Stomach (tissue), 9 donors: Measurements from ENCODE around the gene BICDL1. TPM values are rescaled to one million over a fixed set of nuclear protein-coding genes. Genes with fewer than 3 reads are reported as not detected.

Source experiments
- DNase-seq, 2 donors: peaks; one replicate each; pipeline versions ENCODE4 v3.0.0 to v3.0.0-alpha.2; 2013 to 2019
- H3K27ac ChIP-seq, 5 donors: fragments of 200-600 bp in 4 of 5; sonication (generic) in 4 of 5; one replicate each; pipeline ENCODE4 v1.5.1; 2013 to 2019; ENCODE audit warnings: mild to moderate bottlenecking in 1 of 5, moderate library complexity in 1 of 5
- H3K27me3 ChIP-seq, 3 donors: fragments of 200-600 bp; sonication (generic); one replicate each; pipeline ENCODE4 v1.5.1; 2017 to 2019; ENCODE audit warnings: mixed run types in 1 of 3
- H3K36me3 ChIP-seq, 4 donors: fragments of 200-600 bp; sonication (generic); 1 replicate in 3 of 4; 2 replicates in 1 of 4; pipeline ENCODE4 v1.5.1; 2016 to 2019
- H3K4me1 ChIP-seq, 4 donors: fragments of 200-600 bp; sonication (generic); one replicate each; pipeline ENCODE4 v1.5.1; 2016 to 2019
- H3K4me3 ChIP-seq, 4 donors: fragments of 200-600 bp; sonication (generic) in 3 of 4; one replicate each; pipeline ENCODE4 v1.5.1; 2016 to 2019; ENCODE audit warnings: mild to moderate bottlenecking in 1 of 4
- H3K9me3 ChIP-seq, 4 donors: fragments of 200-600 bp; sonication (generic); one replicate each; pipeline ENCODE4 v1.5.1; 2016 to 2019
- EP300 ChIP-seq: sonication (generic); formaldehyde crosslinking; IDR thresholded peaks from one replicate; pipeline ENCODE4 v1.6.1; 2017; ENCODE audit warnings: antibody characterized with exemption
- POLR2A ChIP-seq, 4 donors: fragments of 450-650 bp; IDR thresholded peaks; one replicate each; pipeline ENCODE4 v1.6.1; 2016; ENCODE audit warnings: antibody characterized with exemption in 4 of 4, control low read depth in 2 of 4, mild to moderate bottlenecking in 1 of 4, moderate library complexity in 1 of 4
- POLR2AphosphoS5 ChIP-seq, 3 donors: sonication (generic); formaldehyde crosslinking; IDR thresholded peaks; one replicate each; pipeline ENCODE4 v1.6.1; 2016; ENCODE audit warnings: antibody characterized with exemption in 3 of 3
- WGBS, 5 donors: extraction: QIAGEN DNeasy Blood & Tissue Kit in 3 of 5; methylation state at CpG; one replicate each; pipeline versions ENCODE4 v1.1.5 to v1.1.7; 2013 to 2018; 5-methylcytosine and 5-hydroxymethylcytosine counted together
- intact Hi-C: fragments of 100-400 bp; cut with DNase I; formaldehyde crosslinking; loops from one replicate; pipeline ENCODE4 v1.15.1; 2023; ENCODE audit warnings: low total_unique reads
- polyA plus RNA-seq, 3 donors: library from polyadenylated mRNA; stranded (reverse); fragments of 200-250 nt; gene quantifications; one replicate each; pipeline ENCODE4 v1.2.3, GENCODE V29; 2013
- small RNA-seq, 4 donors: library from RNA; depleted of rRNA; stranded (forward); fragments of <200 nt; gene quantifications; one replicate each; pipeline ENCODE3, GENCODE V24; 2016
- total RNA-seq, 5 donors: library from RNA; depleted of rRNA; stranded (reverse); fragments of >200 nt; gene quantifications; one replicate each; pipeline versions ENCODE4 v1.1.0 to v1.2.3, GENCODE V29; 2014 to 2016
- TF ChIP-seq, protein P1 (sequence below), 7 experiments: fragments of 450-650 bp in 4 of 7; fragments of 200-600 bp in 3 of 7; sonication (generic) in 3 of 7; IDR thresholded peaks; one replicate each; pipeline ENCODE4 v1.5.1; 2016 to 2019; ENCODE audit warnings: antibody characterized with exemption in 7 of 7, control low read depth in 2 of 7, mild to moderate bottlenecking in 1 of 7
- donor health status: healthy with polysubstance abuse.
- donor health status: Bipolar disorder and iron deficiency.
- donor health status: healthy.

Gene BICDL1
- total and polyA plus RNA-seq, 8 donors: 8.6 to 68.7 (median 25.4) TPM

DNA sequence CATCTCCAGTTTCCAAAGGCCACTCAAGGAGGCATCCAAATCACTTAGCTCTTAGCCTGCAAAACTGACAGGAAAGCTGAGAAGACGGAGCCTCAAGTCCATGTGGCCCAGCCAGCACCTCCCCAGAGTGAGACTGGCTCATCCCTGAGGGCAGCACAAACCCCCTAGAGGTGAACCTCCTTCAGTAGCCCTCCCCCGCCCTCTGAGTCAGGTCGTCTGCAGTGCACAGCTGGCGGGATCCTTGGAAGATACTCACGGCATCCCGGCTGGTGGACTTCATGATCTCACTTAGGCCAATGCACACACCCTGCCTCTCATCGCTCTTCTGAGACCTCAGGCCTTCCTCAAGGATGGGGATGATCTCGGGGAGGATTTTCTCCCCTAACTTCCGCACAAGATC is 151.6 kb downstream of the BICDL1 start:
- TF ChIP-seq POLR2AphosphoS5 (IDR thresholded peaks at IDR 0.05): no peak
- TF ChIP-seq EP300: no peak
- TF ChIP-seq POLR2A (IDR thresholded peaks at IDR 0.05): no peak
- TF ChIP-seq, protein P1, sequence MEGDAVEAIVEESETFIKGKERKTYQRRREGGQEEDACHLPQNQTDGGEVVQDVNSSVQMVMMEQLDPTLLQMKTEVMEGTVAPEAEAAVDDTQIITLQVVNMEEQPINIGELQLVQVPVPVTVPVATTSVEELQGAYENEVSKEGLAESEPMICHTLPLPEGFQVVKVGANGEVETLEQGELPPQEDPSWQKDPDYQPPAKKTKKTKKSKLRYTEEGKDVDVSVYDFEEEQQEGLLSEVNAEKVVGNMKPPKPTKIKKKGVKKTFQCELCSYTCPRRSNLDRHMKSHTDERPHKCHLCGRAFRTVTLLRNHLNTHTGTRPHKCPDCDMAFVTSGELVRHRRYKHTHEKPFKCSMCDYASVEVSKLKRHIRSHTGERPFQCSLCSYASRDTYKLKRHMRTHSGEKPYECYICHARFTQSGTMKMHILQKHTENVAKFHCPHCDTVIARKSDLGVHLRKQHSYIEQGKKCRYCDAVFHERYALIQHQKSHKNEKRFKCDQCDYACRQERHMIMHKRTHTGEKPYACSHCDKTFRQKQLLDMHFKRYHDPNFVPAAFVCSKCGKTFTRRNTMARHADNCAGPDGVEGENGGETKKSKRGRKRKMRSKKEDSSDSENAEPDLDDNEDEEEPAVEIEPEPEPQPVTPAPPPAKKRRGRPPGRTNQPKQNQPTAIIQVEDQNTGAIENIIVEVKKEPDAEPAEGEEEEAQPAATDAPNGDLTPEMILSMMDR (IDR thresholded peaks at IDR 0.05): no peak
- Histone ChIP-seq H3K27ac (no peak overlapping the region), H3K36me3 (peaks cover 100% of the 10 kb centered on the region in 4 donors), H3K4me1 (peaks cover 0 to 4% (median 0%) of the 10 kb centered on the region in 4 donors), H3K4me3 (no peak overlapping the region), H3K27me3 (no peaks in the 10 kb centered on the region), H3K9me3 (no peaks in the 10 kb centered on the region)
- WGBS, 5 donors: 90 to 95% (median 92%) methylated on average over 5 to 9 of the region's 9 CpGs
- DNase-seq: no peak
- intact Hi-C loops: no loop called here

DNA sequence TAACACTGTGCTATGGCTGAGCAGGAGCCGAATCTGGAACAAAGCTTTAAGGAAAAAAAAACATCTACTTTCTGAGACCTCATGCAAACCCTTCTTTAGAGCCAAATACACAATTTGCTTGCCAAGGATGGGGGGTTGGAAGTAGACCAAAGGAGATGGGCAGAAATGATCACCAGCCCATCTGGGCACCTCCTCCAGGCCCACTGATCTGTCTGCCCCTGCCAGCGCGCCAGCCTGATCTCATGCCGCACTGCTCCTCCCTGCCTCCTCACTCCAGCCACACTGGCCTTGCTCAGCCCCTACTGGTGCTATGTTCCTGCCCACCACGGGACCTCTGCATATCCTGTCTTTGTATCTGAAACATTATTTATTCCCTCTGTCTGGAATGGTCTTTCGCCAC is 152.3 kb downstream of the BICDL1 start:
- TF ChIP-seq EP300 (no peak), POLR2AphosphoS5 (IDR thresholded peaks at IDR 0.05) (no peak), POLR2A (IDR thresholded peaks at IDR 0.05) (no peak)
- TF ChIP-seq, protein P1 (IDR thresholded peaks at IDR 0.05): no peak
- intact Hi-C loops: no loop called here
- peaks cover 0 to 4% (median 0%) of the 10 kb centered on the region in 4 donors for H3K4me1 ChIP-seq
- DNase-seq: no peak
- H3K36me3 ChIP-seq: peaks cover 99 to 100% (median 100%) of the 10 kb centered on the region in 4 donors
- no peak overlapping the region for H3K27ac ChIP-seq
- no peaks in the 10 kb centered on the region for H3K9me3 ChIP-seq
- H3K4me3 ChIP-seq: no peak overlapping the region
- H3K27me3 ChIP-seq: no peaks in the 10 kb centered on the region
- 90 to 97% (median 93%) methylated on average over 6 of the region's 6 CpGs for WGBS, 5 donors

DNA sequence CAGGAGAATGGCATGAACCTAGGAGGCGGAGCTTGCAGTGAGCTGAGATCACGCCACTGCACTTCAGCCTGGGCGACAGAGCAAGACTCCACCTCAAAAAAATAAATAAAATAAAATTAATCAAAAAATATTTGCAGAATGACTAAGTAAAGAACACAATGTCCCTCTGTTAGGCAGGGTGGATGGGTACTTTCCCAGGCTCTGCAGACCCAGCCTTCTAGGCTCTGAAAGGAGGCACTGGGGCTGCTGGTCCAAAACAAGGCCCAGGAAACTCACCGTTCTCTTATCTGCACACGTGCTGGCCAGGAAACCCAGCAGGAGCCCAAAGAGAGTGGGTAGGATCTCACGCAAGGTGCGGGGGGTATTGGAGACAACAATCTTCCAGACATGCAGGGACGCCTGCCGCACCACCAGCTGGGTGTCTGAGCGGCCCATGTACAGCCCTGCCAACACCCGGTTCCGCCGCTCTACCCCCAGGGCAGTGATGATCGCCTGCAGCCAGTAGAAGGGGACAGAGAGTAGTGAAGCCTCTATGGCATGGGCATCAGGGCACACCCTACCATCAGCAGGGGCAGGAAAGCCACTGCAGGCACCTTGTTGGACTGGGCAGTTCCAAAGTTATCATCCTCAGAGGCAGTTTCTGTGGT is 153.3 kb downstream of the BICDL1 start:
- no peaks in the 10 kb centered on the region for H3K27me3 ChIP-seq
- H3K4me1 ChIP-seq: peaks cover 0 to 4% (median 0%) of the 10 kb centered on the region in 4 donors
- no peaks in the 10 kb centered on the region for H3K9me3 ChIP-seq
- H3K4me3 ChIP-seq: no peak overlapping the region
- 80 to 87% (median 83%) methylated on average over 12 to 14 of the region's 14 CpGs for WGBS, 5 donors
- H3K36me3 ChIP-seq: peaks cover 99 to 100% (median 100%) of the 10 kb centered on the region in 4 donors
- intact Hi-C loops: no loop called here
- TF ChIP-seq EP300 (no peak), POLR2A (IDR thresholded peaks at IDR 0.05) (no peak), POLR2AphosphoS5 (IDR thresholded peaks at IDR 0.05) (no peak)
- TF ChIP-seq, protein P1 (IDR thresholded peaks at IDR 0.05): no peak
- H3K27ac ChIP-seq: peak overlapping the region in 4 of 5 donors; percentile 11 to 72 (median 27)
- DNase-seq: peak in 1 of 2 donors; percentile 31

Small RNAs within 50 kb of the gene (small RNA-seq; reads per million reads assigned to genes)
- gene AC004812.1: 0 reads per million in 4 donors

Other genes with a start within 250 kb of the BICDL1 start
- gene CIT, start 111.9 kb upstream of the BICDL1 start, total RNA-seq: 100 to 1,000 TPM in 1 of 5 donors, 10 to 100 TPM in 4; 18.7 to 164 (median 28.7) TPM
- gene CIT, start 111.9 kb upstream of the BICDL1 start, polyA plus RNA-seq: 1 to 10 TPM; 2.8 to 5.3 (median 3.7) TPM
- 10 to 100 TPM in 2 of 5 donors, 1 to 10 TPM in 3; 8.1 to 20.0 (median 9.9) TPM for gene RAB35, start 127.5 kb downstream of the BICDL1 start, total RNA-seq
- 10 to 100 TPM; 14.0 to 35.4 (median 23.9) TPM for gene RAB35, start 127.5 kb downstream of the BICDL1 start, polyA plus RNA-seq
- gene GCN1, start 205.5 kb downstream of the BICDL1 start, total RNA-seq: 100 to 1,000 TPM in 4 of 5 donors, 10 to 100 TPM in 1; 84.0 to 226 (median 130) TPM
- 10 to 100 TPM in 2 of 3 donors, 1 to 10 TPM in 1; 8.7 to 14.5 (median 14.1) TPM for gene GCN1, start 205.5 kb downstream of the BICDL1 start, polyA plus RNA-seq
- 1,000 to 10,000 TPM; 1,405 to 2,743 (median 1,647) TPM for gene RPLP0, start 211.9 kb downstream of the BICDL1 start, total RNA-seq
- gene RPLP0, start 211.9 kb downstream of the BICDL1 start, polyA plus RNA-seq: 1,000 to 10,000 TPM; 3,548 to 5,463 (median 4,617) TPM